SH-SY5Y (cell line): ENCODE results near the gene RETREG1.

Source experiments
- GATA2 ChIP-seq: IDR thresholded peaks from 2 replicates; pipeline ENCODE4 v1.6.1; 2011; ENCODE audit warnings: mild to moderate bottlenecking, low read depth, low read length
- GATA3 ChIP-seq: IDR thresholded peaks from 2 replicates; pipeline ENCODE4 v1.6.1; 2011; ENCODE audit warnings: low read depth, mild to moderate bottlenecking, low read length, moderate library complexity

DNA sequence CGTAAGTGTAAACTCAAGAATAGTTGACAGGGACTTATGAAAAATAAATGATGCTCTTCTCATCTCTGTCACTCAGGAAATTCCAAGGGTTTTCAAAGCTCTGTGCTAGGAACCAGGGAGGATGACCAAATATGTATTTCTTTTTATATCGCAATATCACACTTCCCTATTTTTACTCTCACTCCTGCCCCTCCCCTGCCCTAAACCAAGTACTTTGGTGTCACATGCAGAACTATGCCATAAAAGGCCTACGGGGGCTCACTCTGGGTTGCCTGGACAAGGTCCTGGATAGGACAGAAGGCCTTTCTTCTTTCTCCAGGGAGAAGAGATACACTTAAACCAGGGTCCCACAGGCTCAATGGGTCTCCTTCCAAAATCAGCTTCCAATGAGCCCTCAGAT, 8.3 kb upstream of the RETREG1 start:
- no peak for TF ChIP-seq GATA2
- no peak for TF ChIP-seq GATA3
